Thoracic aorta (tissue), 2 donors: ENCODE data around the gene RALGAPA1. TPM values are rescaled to one million over a fixed set of nuclear protein-coding genes. Genes with fewer than 3 reads are reported as not detected.

ENCODE experiments used
- ATAC-seq: fragments of 150-250 bp; one replicate; pipeline ENCODE4 v1.8.0; 2017; ENCODE audit warnings: low read depth; ENCODE audit not compliant: insufficient number of reproducible peaks, low FRiP score
- DNase-seq: peaks from one replicate; pipeline ENCODE4 v3.0.0-alpha.2; 2020; ENCODE audit warnings: low spot score
- H3K27ac ChIP-seq, 2 donors: fragments of 200-600 bp; sonication (generic); 1 replicate in 1 of 2; 2 replicates in 1 of 2; pipeline ENCODE4 v1.5.1; 2016; ENCODE audit warnings: mild to moderate bottlenecking in 2 of 2, moderate library complexity in 2 of 2
- H3K27me3 ChIP-seq: fragments of 200-600 bp; sonication (generic); replicated peaks from 2 replicates; pipeline ENCODE4 v1.6.0; 2016; ENCODE audit warnings: mild to moderate bottlenecking; ENCODE audit not compliant: insufficient read depth
- H3K36me3 ChIP-seq: fragments of 200-600 bp; sonication (generic); one replicate; pipeline ENCODE4 v1.5.1; 2016
- H3K4me1 ChIP-seq, 2 donors: fragments of 200-600 bp; sonication (generic); 1 replicate in 1 of 2; 2 replicates in 1 of 2; pipeline versions ENCODE4 v1.5.1 to v1.6.0; 2016; ENCODE audit warnings: low read depth in 2 of 2, mild to moderate bottlenecking in 1 of 2; ENCODE audit not compliant: control insufficient read depth in 1 of 2
- H3K4me3 ChIP-seq: fragments of 200-600 bp; sonication (generic); 2 replicates; pipeline ENCODE4 v1.5.1; 2016; ENCODE audit warnings: mild to moderate bottlenecking
- H3K9me3 ChIP-seq: fragments of 200-600 bp; sonication (generic); 2 replicates; pipeline ENCODE4 v1.5.1; 2016
- total RNA-seq, 2 donors: library from RNA; depleted of rRNA; stranded (reverse); fragments of >200 nt; gene quantifications; one replicate each; pipeline versions ENCODE4 v1.1.0 to v1.2.3, GENCODE V29; 2016
- TF ChIP-seq, protein P1 (sequence below): fragments of 200-600 bp; sonication (generic); IDR thresholded peaks from one replicate; pipeline ENCODE4 v1.5.1; 2019; ENCODE audit warnings: antibody characterized with exemption

Gene RALGAPA1
- total RNA-seq, 2 donors from 2014 or later, result 73.2 to 88.0 TPM

DNA sequence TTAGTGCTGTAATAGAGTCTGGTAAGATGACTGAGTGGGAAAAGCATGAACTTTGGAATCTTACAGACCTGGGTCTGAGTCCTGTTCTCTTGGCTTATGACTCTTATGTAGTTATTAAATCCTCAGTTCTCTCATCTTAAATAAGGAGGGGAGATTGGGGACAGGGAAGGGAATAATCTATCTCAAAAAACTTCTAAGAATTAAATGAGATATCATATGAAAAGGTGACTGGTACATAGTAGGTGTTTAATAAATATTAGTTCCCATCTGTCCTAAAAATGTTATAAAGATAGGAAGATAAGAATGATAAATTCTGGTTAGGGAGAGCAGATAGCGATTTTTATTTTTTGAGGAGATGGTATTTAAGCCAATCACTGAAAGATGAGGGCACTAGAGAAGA lies 156.1 kb downstream of the RALGAPA1 start:
- peaks cover 4% of the 10 kb centered on the region for H3K36me3 ChIP-seq
- DNase-seq (no peak), ATAC-seq (no peak)

GRCh38 chr14:35643513-35643912 lies 165.6 kb downstream of the RALGAPA1 start:
- ATAC-seq (no peak), DNase-seq (no peak)
- peaks cover 12% of the 10 kb centered on the region for H3K36me3 ChIP-seq

More for the DNA sequence above, 156.1 kb downstream of the RALGAPA1 start:
- Histone ChIP-seq H3K9me3 (no peaks in the 10 kb centered on the region), H3K4me3 (no peak overlapping the region), H3K4me1 (no peaks in the 10 kb centered on the region), H3K27ac (no peak overlapping the region), H3K27me3 (no peaks in the 10 kb centered on the region)
- TF ChIP-seq, protein P1, sequence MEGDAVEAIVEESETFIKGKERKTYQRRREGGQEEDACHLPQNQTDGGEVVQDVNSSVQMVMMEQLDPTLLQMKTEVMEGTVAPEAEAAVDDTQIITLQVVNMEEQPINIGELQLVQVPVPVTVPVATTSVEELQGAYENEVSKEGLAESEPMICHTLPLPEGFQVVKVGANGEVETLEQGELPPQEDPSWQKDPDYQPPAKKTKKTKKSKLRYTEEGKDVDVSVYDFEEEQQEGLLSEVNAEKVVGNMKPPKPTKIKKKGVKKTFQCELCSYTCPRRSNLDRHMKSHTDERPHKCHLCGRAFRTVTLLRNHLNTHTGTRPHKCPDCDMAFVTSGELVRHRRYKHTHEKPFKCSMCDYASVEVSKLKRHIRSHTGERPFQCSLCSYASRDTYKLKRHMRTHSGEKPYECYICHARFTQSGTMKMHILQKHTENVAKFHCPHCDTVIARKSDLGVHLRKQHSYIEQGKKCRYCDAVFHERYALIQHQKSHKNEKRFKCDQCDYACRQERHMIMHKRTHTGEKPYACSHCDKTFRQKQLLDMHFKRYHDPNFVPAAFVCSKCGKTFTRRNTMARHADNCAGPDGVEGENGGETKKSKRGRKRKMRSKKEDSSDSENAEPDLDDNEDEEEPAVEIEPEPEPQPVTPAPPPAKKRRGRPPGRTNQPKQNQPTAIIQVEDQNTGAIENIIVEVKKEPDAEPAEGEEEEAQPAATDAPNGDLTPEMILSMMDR, result no peak

GRCh38 chr14:35637851-35638250 lies 171.2 kb downstream of the RALGAPA1 start:
- Histone ChIP-seq H3K9me3 (peaks cover 2% of the 10 kb centered on the region), H3K27ac (no peak overlapping the region), H3K36me3 (peaks cover 19% of the 10 kb centered on the region), H3K27me3 (no peaks in the 10 kb centered on the region), H3K4me1 (no peaks in the 10 kb centered on the region), H3K4me3 (no peak overlapping the region)
- no peak for DNase-seq
- ATAC-seq, result no peak
- TF ChIP-seq, protein P1, result no peak

More at GRCh38 chr14:35643513-35643912, 165.6 kb downstream of the RALGAPA1 start:
- peaks cover 3% of the 10 kb centered on the region for H3K9me3 ChIP-seq
- H3K27ac ChIP-seq, result no peak overlapping the region
- TF ChIP-seq, protein P1, result no peak
- no peaks in the 10 kb centered on the region for H3K27me3 ChIP-seq
- no peak overlapping the region for H3K4me3 ChIP-seq
- no peaks in the 10 kb centered on the region for H3K4me1 ChIP-seq

- no peaks in the 10 kb centered on the region for H3K4me1 ChIP-seq
These were observed 171.8 kb downstream of the RALGAPA1 start for GRCh38 chr14:35637269-35637668.

DNA sequence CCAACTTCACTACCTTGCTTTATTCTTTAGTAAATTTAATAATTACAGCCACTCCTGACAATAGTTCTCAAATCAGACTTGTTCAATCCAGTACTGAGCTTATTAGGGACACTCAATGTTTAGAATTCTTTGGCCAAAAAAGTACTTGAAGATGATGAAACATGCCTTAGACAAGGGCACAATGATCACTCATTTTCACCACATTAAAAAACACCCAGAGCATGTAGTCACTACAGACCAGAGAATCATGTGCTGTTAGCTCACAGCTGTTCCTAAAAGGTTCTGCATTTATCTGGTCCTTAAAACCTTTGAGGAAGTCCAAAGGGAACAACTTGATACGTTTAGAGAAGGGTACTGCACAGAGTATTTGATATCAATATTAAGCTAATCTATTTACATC lies 176.4 kb downstream of the RALGAPA1 start:
- Histone ChIP-seq H3K9me3 (no peaks in the 10 kb centered on the region), H3K4me1 (no peaks in the 10 kb centered on the region), H3K36me3 (peaks cover 11% of the 10 kb centered on the region), H3K4me3 (no peak overlapping the region), H3K27me3 (no peaks in the 10 kb centered on the region), H3K27ac (no peak overlapping the region)
- TF ChIP-seq, protein P1, result no peak
- DNase-seq (no peak), ATAC-seq (no peak)

More at GRCh38 chr14:35637269-35637668, 171.8 kb downstream of the RALGAPA1 start:
- TF ChIP-seq, protein P1, result no peak
- Histone ChIP-seq H3K36me3 (peaks cover 16% of the 10 kb centered on the region), H3K27ac (no peak overlapping the region), H3K9me3 (no peaks in the 10 kb centered on the region), H3K4me3 (no peak overlapping the region), H3K27me3 (no peaks in the 10 kb centered on the region)
- ATAC-seq, result no peak
- DNase-seq, result no peak
